ENCODE results near the gene GOLGB1.
"Not testable (repeated sequence)": the region's sequence is repeated elsewhere in the genome, so short reads cannot be mapped to it uniquely, and the experiment has no call there.

Gene GOLGB1

GRCh38 chr3:121723485-121723884 lies 26.1 kb downstream of the GOLGB1 start:
- ATAC-seq (no peak), DNase-seq (ENCODE audit: low spot score in 2 of 2) (no peak)
- no peak overlapping the region for H3K27ac Mint-ChIP-seq
- no peaks in the 10 kb centered on the region for H3K4me1 Mint-ChIP-seq
- H3K4me3 Mint-ChIP-seq = no peak overlapping the region
- peaks cover 100% of the 10 kb centered on the region for H3K36me3 Mint-ChIP-seq
- no peaks in the 10 kb centered on the region for H3K9me3 Mint-ChIP-seq

- H3K4me3 Mint-ChIP-seq = no peak overlapping the region
- H3K4me1 Mint-ChIP-seq = no peaks in the 10 kb centered on the region
- ATAC-seq = no peak
- peaks cover 100% of the 10 kb centered on the region for H3K36me3 Mint-ChIP-seq
- H3K27ac Mint-ChIP-seq = peak overlapping the region; percentile 63
- H3K9me3 Mint-ChIP-seq = no peaks in the 10 kb centered on the region
- no peak for DNase-seq (ENCODE audit: low spot score in 2 of 2)
Observed at GRCh38 chr3:121722411-121722810, 27.1 kb downstream of the GOLGB1 start.

GRCh38 chr3:121720163-121720562 lies 29.4 kb downstream of the GOLGB1 start:
- H3K36me3 Mint-ChIP-seq = peaks cover 100% of the 10 kb centered on the region
- no peak overlapping the region for H3K4me3 Mint-ChIP-seq
- DNase-seq (ENCODE audit: low spot score in 2 of 2) (no peak), ATAC-seq (no peak)
- H3K9me3 Mint-ChIP-seq = no peaks in the 10 kb centered on the region
- no peaks in the 10 kb centered on the region for H3K4me1 Mint-ChIP-seq
- H3K27ac Mint-ChIP-seq = no peak overlapping the region

- Mint-ChIP-seq H3K9me3 (no peaks in the 10 kb centered on the region), H3K4me1 (no peaks in the 10 kb centered on the region), H3K36me3 (peaks cover 100% of the 10 kb centered on the region), H3K4me3 (no peak overlapping the region), H3K27ac (no peak overlapping the region)
- DNase-seq (ENCODE audit: low spot score in 2 of 2) (no peak), ATAC-seq (no peak)
Observed at GRCh38 chr3:121719423-121719822, 30.1 kb downstream of the GOLGB1 start.

GRCh38 chr3:121718205-121718846 lies 31.2 kb downstream of the GOLGB1 start:
- H3K27ac Mint-ChIP-seq = peak overlapping the region; percentile 70
- H3K36me3 Mint-ChIP-seq = peaks cover 100% of the 10 kb centered on the region
- no peaks in the 10 kb centered on the region for H3K4me1 Mint-ChIP-seq
- no peak for DNase-seq (ENCODE audit: low spot score in 2 of 2)
- H3K4me3 Mint-ChIP-seq = no peak overlapping the region
- no peaks in the 10 kb centered on the region for H3K9me3 Mint-ChIP-seq
- no peak for ATAC-seq

GRCh38 chr3:121710347-121710746 lies 39.2 kb downstream of the GOLGB1 start:
- Mint-ChIP-seq H3K27ac (no peak overlapping the region), H3K9me3 (no peaks in the 10 kb centered on the region), H3K4me3 (no peak overlapping the region), H3K4me1 (peaks cover 6% of the 10 kb centered on the region), H3K36me3 (peaks cover 90% of the 10 kb centered on the region)
- DNase-seq (ENCODE audit: low spot score in 2 of 2) (no peak), ATAC-seq (no peak)

- Mint-ChIP-seq H3K27ac (no peak overlapping the region), H3K4me3 (no peak overlapping the region), H3K4me1 (peaks cover 6% of the 10 kb centered on the region), H3K36me3 (peaks cover 85% of the 10 kb centered on the region), H3K9me3 (no peaks in the 10 kb centered on the region)
- ATAC-seq = no peak
- DNase-seq (ENCODE audit: low spot score in 2 of 2) = no peak
Observed at GRCh38 chr3:121707531-121708273, 41.8 kb downstream of the GOLGB1 start.

- Mint-ChIP-seq H3K9me3 (no peaks in the 10 kb centered on the region), H3K27ac (no peak overlapping the region), H3K4me3 (no peak overlapping the region), H3K4me1 (peaks cover 6% of the 10 kb centered on the region), H3K36me3 (peaks cover 89% of the 10 kb centered on the region)
- no peak for ATAC-seq
- no peak for DNase-seq (ENCODE audit: low spot score in 2 of 2)
Observed at GRCh38 chr3:121705541-121705940, 44.0 kb downstream of the GOLGB1 start.

- Mint-ChIP-seq H3K27ac (no peak overlapping the region), H3K4me3 (no peak overlapping the region), H3K36me3 (peaks cover 90% of the 10 kb centered on the region), H3K9me3 (no peaks in the 10 kb centered on the region), H3K4me1 (no peaks in the 10 kb centered on the region)
- no peak for DNase-seq (ENCODE audit: low spot score in 2 of 2)
- ATAC-seq = no peak
Observed at GRCh38 chr3:121703973-121704372, 45.6 kb downstream of the GOLGB1 start.

- ATAC-seq = no peak
- no peak overlapping the region for H3K27ac Mint-ChIP-seq
- H3K9me3 Mint-ChIP-seq = no peaks in the 10 kb centered on the region
- H3K4me1 Mint-ChIP-seq = no peaks in the 10 kb centered on the region
- no peak for DNase-seq (ENCODE audit: low spot score in 2 of 2)
- peaks cover 70% of the 10 kb centered on the region for H3K36me3 Mint-ChIP-seq
- H3K4me3 Mint-ChIP-seq = no peak overlapping the region
Observed at GRCh38 chr3:121698901-121699300, 50.6 kb downstream of the GOLGB1 start.

GRCh38 chr3:121698476-121698875 lies 51.1 kb downstream of the GOLGB1 start:
- no peaks in the 10 kb centered on the region for H3K4me1 Mint-ChIP-seq
- no peak overlapping the region for H3K4me3 Mint-ChIP-seq
- H3K36me3 Mint-ChIP-seq = peaks cover 65% of the 10 kb centered on the region
- no peak overlapping the region for H3K27ac Mint-ChIP-seq
- no peak for DNase-seq (ENCODE audit: low spot score in 2 of 2)
- no peak for ATAC-seq
- H3K9me3 Mint-ChIP-seq = no peaks in the 10 kb centered on the region

GRCh38 chr3:121696186-121696585 lies 53.4 kb downstream of the GOLGB1 start:
- Mint-ChIP-seq H3K9me3 (no peaks in the 10 kb centered on the region), H3K4me1 (peaks cover 11% of the 10 kb centered on the region), H3K4me3 (no peak overlapping the region), H3K36me3 (peaks cover 64% of the 10 kb centered on the region), H3K27ac (no peak overlapping the region)
- DNase-seq (ENCODE audit: low spot score in 2 of 2) = no peak
- ATAC-seq = no peak

GRCh38 chr3:121692010-121692699 lies 57.4 kb downstream of the GOLGB1 start:
- Mint-ChIP-seq H3K9me3 (no peaks in the 10 kb centered on the region), H3K4me3 (no peak overlapping the region), H3K4me1 (peaks cover 16% of the 10 kb centered on the region), H3K27ac (no peak overlapping the region), H3K36me3 (peaks cover 59% of the 10 kb centered on the region)
- no peak for DNase-seq (ENCODE audit: low spot score in 2 of 2)
- ATAC-seq = no peak

GRCh38 chr3:121690777-121691405 lies 58.6 kb downstream of the GOLGB1 start:
- peak; percentile 65 for ATAC-seq
- no peak overlapping the region for H3K27ac Mint-ChIP-seq

GRCh38 chr3:121688747-121689146 lies 60.8 kb downstream of the GOLGB1 start:
- not testable (repeated sequence) for ATAC-seq; H3K27ac Mint-ChIP-seq; DNase-seq (ENCODE audit: low spot score in 2 of 2); H3K9me3 Mint-ChIP-seq; H3K4me3 Mint-ChIP-seq
- peaks cover 16% of the 10 kb centered on the region for H3K4me1 Mint-ChIP-seq
- H3K36me3 Mint-ChIP-seq = peaks cover 76% of the 10 kb centered on the region

More at GRCh38 chr3:121690777-121691405, 58.6 kb downstream of the GOLGB1 start:
- Mint-ChIP-seq H3K4me1 (peaks cover 16% of the 10 kb centered on the region), H3K9me3 (no peaks in the 10 kb centered on the region), H3K4me3 (no peak overlapping the region), H3K36me3 (peaks cover 61% of the 10 kb centered on the region)
- no peak for DNase-seq (ENCODE audit: low spot score in 2 of 2)

Measured in stimulated activated effector memory CD8-positive, alpha-beta T cell treated with anti-CD3 and anti-CD28 coated beads, Interleukin-12 subunit alpha, Interleukin-12 subunit beta, amount 100 ng/mL, for 72 hours (primary cell).